Endodermal cell (in vitro differentiated cells): Measurements from ENCODE around the gene SLC24A3. TPM values are rescaled to one million over a fixed set of nuclear protein-coding genes. Genes with fewer than 3 reads are reported as not detected.

Source experiments
- DNase-seq: peaks from one replicate; pipeline ENCODE4 v3.0.0-alpha.2; 2017
- H3K27ac ChIP-seq: 2 replicates; pipeline ENCODE4 v1.5.1; 2013; ENCODE audit warnings: mild to moderate bottlenecking, low read depth, low read length, moderate library complexity
- H3K27me3 ChIP-seq: 2 replicates; pipeline ENCODE4 v1.6.1; 2013; ENCODE audit warnings: mild to moderate bottlenecking, low read length, moderate library complexity; ENCODE audit not compliant: insufficient read depth, control insufficient read depth, poor library complexity, severe bottlenecking
- H3K36me3 ChIP-seq: 2 replicates; pipeline ENCODE4 v1.7.0; 2013; ENCODE audit warnings: mild to moderate bottlenecking, low read length, moderate library complexity; ENCODE audit not compliant: control insufficient read depth, insufficient read depth
- H3K4me1 ChIP-seq: one replicate; pipeline ENCODE4 v1.7.0; 2013; ENCODE audit warnings: low read length; ENCODE audit not compliant: control insufficient read depth, insufficient read depth
- H3K4me3 ChIP-seq: 2 replicates; pipeline ENCODE4 v1.5.1; 2013; ENCODE audit warnings: mild to moderate bottlenecking, low read length, moderate library complexity
- H3K9ac ChIP-seq: 2 replicates; pipeline ENCODE4 v1.6.1; 2013; ENCODE audit warnings: mild to moderate bottlenecking, low read length, moderate library complexity; ENCODE audit not compliant: poor library complexity, severe bottlenecking; ENCODE audit errors: extremely low read depth
- H3K9me3 ChIP-seq: 2 replicates; pipeline ENCODE4 v1.6.1; 2013; ENCODE audit warnings: mild to moderate bottlenecking, low read length, moderate library complexity; ENCODE audit not compliant: control insufficient read depth
- H3K27ac Mint-ChIP-seq: 2 replicates; pipeline ENCODE4 v1.8.0; 2020; ENCODE audit warnings: mixed read lengths
- H3K27me3 Mint-ChIP-seq: 2 replicates; pipeline ENCODE4 v1.8.0; 2021; ENCODE audit warnings: mild to moderate bottlenecking, mixed read lengths; ENCODE audit not compliant: insufficient read depth
- H3K36me3 Mint-ChIP-seq: 2 replicates; pipeline ENCODE4 v1.8.0; 2020; ENCODE audit warnings: low read depth, mixed read lengths
- H3K4me1 Mint-ChIP-seq: 2 replicates; pipeline ENCODE4 v1.8.0; 2020; ENCODE audit warnings: mixed read lengths
- H3K4me3 Mint-ChIP-seq: 2 replicates; pipeline ENCODE4 v1.8.0; 2020; ENCODE audit warnings: mild to moderate bottlenecking, moderate library complexity, mixed read lengths
- H3K9me3 Mint-ChIP-seq: 2 replicates; pipeline ENCODE4 v1.8.0; 2020; ENCODE audit warnings: mild to moderate bottlenecking, mixed read lengths
- CTCF ChIP-seq: fragments of 200-600 bp; sonication (generic); conservative IDR thresholded peaks from 2 replicates; pipeline ENCODE4 v1.5.0; 2021; ENCODE audit warnings: antibody characterized with exemption, mild to moderate bottlenecking
- WGBS, 2 experiments: methylation state at CpG; one replicate each; pipeline versions ENCODE4 v1.1.5 to v1.1.7; 2013; ENCODE audit warnings: missing lambda C conversion rate in 2 of 2, mixed read lengths in 1 of 2; ENCODE audit not compliant: insufficient coverage in 1 of 2, insufficient read length in 1 of 2; 5-methylcytosine and 5-hydroxymethylcytosine counted together
- total RNA-seq, 2 donors: library from RNA; stranded (reverse); fragmentation: NEBNext Ultra II Directional in 1 of 2; extraction: Animal tissue kit (Norgen Biotek cat#: 25700) in 1 of 2; gene quantifications; 2 replicates in 1 of 2; 3 replicates in 1 of 2; pipeline ENCODE4 v1.2.1, GENCODE V29; 2021

SLC24A3 gene
- total RNA-seq, 2 donors from 2014 or later, result 1.5 to 1.8 TPM

- Mint-ChIP-seq H3K27ac (no peak overlapping the region), H3K36me3 (no peaks in the 10 kb centered on the region), H3K4me1 (no peaks in the 10 kb centered on the region), H3K4me3 (peak overlapping the region; percentile 54), H3K27me3 (peaks cover 50% of the 10 kb centered on the region), H3K9me3 (no peaks in the 10 kb centered on the region)
- Histone ChIP-seq H3K9ac (peak overlapping the region; percentile 38), H3K4me1 (no peaks in the 10 kb centered on the region), H3K36me3 (no peaks in the 10 kb centered on the region), H3K4me3 (peak overlapping the region; percentile 90), H3K9me3 (no peaks in the 10 kb centered on the region), H3K27ac (no peak overlapping the region), H3K27me3 (peaks cover 16% of the 10 kb centered on the region)
- peak; percentile 73 for TF ChIP-seq CTCF
- DNase-seq, result peak; percentile 93
- WGBS, 2 experiments, result 6 to 42% methylated on average over 6 to 58 of the region's 58 CpGs
These were observed 520 bp downstream of the SLC24A3 start for GRCh38 chr20:19212821-19213502.

- DNase-seq, result no peak
- H3K27me3 ChIP-seq, result peaks cover 16% of the 10 kb centered on the region
- peak overlapping the region; percentile 90 for H3K4me3 ChIP-seq
These were observed 1.6 kb downstream of the SLC24A3 start for GRCh38 chr20:19213946-19214490.

GRCh38 chr20:19218411-19218810 is 6.0 kb downstream of the SLC24A3 start:
- no peak overlapping the region for H3K4me3 Mint-ChIP-seq
- H3K9ac ChIP-seq, result no peak overlapping the region
- H3K4me1 Mint-ChIP-seq, result peaks cover 4% of the 10 kb centered on the region
- no peaks in the 10 kb centered on the region for H3K9me3 ChIP-seq
- no peak for TF ChIP-seq CTCF
- WGBS, 2 experiments, result 96% methylated on average over 2 of the region's 2 CpGs; no CpG with 5 or more reads in 1 of the 2 experiments
- peaks cover 11% of the 10 kb centered on the region for H3K27me3 ChIP-seq
- H3K27me3 Mint-ChIP-seq, result peaks cover 29% of the 10 kb centered on the region
- no peaks in the 10 kb centered on the region for H3K4me1 ChIP-seq
- H3K36me3 Mint-ChIP-seq, result no peaks in the 10 kb centered on the region
- no peak for DNase-seq
- no peak overlapping the region for H3K4me3 ChIP-seq
- H3K36me3 ChIP-seq, result no peaks in the 10 kb centered on the region
- no peak overlapping the region for H3K27ac Mint-ChIP-seq
- H3K27ac ChIP-seq, result no peak overlapping the region
- H3K9me3 Mint-ChIP-seq, result no peaks in the 10 kb centered on the region

More at GRCh38 chr20:19213946-19214490, 1.6 kb downstream of the SLC24A3 start:
- H3K27me3 Mint-ChIP-seq, result peaks cover 50% of the 10 kb centered on the region
- Histone ChIP-seq H3K36me3 (no peaks in the 10 kb centered on the region), H3K27ac (no peak overlapping the region), H3K9me3 (no peaks in the 10 kb centered on the region), H3K4me1 (no peaks in the 10 kb centered on the region), H3K9ac (no peak overlapping the region)
- no peaks in the 10 kb centered on the region for H3K36me3 Mint-ChIP-seq
- 90 to 91% methylated on average over 9 to 11 of the region's 11 CpGs for WGBS, 2 experiments
- H3K9me3 Mint-ChIP-seq, result no peaks in the 10 kb centered on the region
- H3K27ac Mint-ChIP-seq, result no peak overlapping the region
- peak overlapping the region; percentile 54 for H3K4me3 Mint-ChIP-seq
- no peak for TF ChIP-seq CTCF
- no peaks in the 10 kb centered on the region for H3K4me1 Mint-ChIP-seq
